Activated naive CD4-positive, alpha-beta T cell treated with anti-CD3 and anti-CD28 coated beads, Interleukin-2, amount 50 U/mL, for 16 hours (primary cell): ENCODE measurements around the gene CCP110.
"Not testable (repeated sequence)": the region's sequence is repeated elsewhere in the genome, so short reads cannot be mapped to it uniquely, and the experiment has no call there.

Experiments
- DNase-seq: peaks from one replicate; pipeline ENCODE4 v3.0.0-alpha.2; 2020

The CCP110 gene

DNA sequence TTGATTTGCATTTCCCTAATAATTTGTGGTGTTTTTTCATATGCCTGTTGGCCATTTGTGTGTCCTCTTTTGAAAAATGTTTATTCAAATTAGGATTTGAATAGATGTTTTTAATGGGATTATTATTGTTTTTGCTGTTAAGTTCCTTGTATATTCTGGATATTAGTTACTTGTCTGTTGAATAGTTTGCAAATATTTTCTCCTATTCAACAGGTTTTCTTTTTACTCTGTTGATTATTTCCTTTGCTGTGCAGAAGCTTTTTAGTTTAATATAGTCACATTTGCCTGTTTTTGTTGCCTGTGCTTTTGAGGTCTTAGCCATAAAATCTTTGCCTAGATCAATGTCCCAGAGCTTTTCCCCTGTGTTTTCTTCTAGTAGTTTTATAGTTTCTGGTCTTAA is 11.4 kb upstream of the CCP110 start:
- DNase-seq, result no peak

GRCh38 chr16:19513377-19514053 is 10.2 kb upstream of the CCP110 start:
- no peak for DNase-seq

DNA sequence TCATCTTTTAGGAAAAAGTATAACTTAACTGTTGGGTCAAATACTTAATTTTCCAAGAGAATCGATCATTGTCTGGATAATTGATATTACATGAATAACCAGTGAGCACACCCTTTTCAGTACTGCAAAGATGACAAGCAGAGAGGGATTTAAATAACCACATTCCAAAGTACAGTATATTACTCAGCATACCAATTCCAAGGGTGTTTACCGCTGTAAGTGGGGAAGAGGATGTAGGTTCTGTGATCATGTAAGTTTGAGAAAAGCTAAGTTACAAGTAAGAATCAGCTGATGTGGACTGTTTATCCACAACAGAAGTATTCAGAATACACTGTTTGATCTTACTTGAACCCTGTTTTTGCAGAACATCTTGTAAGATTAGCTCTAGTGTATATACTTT is 8.0 kb upstream of the CCP110 start:
- no peak for DNase-seq

GRCh38 chr16:19517424-19518089 is 6.2 kb upstream of the CCP110 start:
- no peak for DNase-seq

DNA sequence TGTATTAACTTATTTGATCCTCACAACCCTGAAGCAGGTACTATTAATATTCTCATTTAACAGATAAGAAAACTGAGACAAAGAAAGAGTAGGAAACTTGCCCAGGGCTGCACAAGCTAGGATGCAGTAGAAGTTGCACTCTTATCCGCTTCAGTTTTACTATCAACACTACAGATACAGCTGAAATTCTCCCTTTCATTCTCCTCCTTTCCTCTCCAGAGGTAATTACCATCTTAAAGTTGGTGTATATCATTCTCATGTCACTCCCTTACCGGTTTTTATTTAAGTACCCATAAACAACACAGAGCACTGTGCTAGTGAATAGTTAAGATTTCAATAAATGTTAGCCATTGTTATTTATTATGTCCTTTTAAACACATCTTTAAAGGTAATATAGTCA is 5.4 kb upstream of the CCP110 start:
- no peak for DNase-seq

DNA sequence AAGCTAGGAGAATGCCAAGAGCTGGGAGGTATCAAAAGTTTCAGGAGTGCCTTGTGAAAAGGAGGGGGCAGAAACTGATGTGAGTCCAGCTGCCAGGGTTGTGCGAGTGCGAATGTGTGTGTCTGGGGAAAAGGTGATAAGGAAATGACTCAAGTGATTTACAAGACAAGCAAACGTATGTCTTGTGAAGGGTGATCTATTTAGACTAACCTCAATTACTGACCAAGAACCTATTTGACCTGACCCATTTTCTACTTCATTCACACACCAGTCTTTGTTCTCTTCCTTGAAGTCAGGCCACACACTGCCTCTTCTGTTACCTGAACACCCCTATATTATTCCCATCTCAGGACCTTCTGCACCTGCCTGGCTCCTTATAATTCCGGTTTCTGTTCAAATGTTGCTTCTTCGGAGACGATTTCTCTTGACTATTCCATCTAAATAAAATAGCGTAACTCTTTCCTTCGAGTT is 2.8 kb upstream of the CCP110 start:
- no peak for DNase-seq

- DNase-seq, result peak; percentile 96
Observed at GRCh38 chr16:19521471-19522396, 2.0 kb upstream of the CCP110 start, which contains the start of gene GDE1. TSS of gene GDE1 (minus strand) at chr16:19522098. CDS start at chr16:19521964, 134 bp downstream.

- DNase-seq, result no peak
Observed at GRCh38 chr16:19522397-19522732, 1.4 kb upstream of the CCP110 start.

- DNase-seq, result no peak
Observed at GRCh38 chr16:19522760-19523159, 982 bp upstream of the CCP110 start.

GRCh38 chr16:19523184-19523558 is 571 bp upstream of the CCP110 start:
- no peak for DNase-seq

DNA sequence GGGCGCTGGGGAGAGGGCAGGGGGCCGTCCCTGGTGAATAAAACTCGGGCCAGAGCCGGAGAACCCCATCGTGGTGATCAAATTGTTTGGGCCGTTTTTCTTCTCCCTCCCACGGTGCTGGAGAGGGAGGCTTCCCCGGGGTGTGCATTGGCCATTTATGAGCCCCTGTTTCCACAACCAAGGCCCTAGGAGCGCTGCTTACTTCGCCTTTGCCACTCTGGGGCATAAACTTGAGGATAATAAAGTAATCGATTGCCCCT is 544 bp downstream of the CCP110 start:
- no peak for DNase-seq

- DNase-seq, result no peak
Observed at GRCh38 chr16:19524616-19525384, 1.1 kb downstream of the CCP110 start.

DNA sequence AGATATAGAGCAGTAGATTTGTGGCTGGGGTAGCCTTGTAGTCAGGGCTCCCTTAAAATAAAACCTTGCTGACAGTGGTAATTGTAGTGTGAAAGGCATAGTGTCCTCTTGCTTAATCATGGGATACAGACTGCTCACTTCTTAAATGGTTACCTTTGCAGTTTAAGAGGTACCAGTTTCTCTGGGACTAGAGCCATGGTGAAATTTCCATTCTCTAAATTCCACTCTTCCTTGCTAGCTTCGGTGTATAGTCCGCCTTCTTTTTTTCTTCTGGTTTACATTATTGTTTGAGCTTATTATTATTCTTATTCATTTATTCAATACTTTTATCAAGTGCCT is 1.6 kb downstream of the CCP110 start:
- no peak for DNase-seq

DNA sequence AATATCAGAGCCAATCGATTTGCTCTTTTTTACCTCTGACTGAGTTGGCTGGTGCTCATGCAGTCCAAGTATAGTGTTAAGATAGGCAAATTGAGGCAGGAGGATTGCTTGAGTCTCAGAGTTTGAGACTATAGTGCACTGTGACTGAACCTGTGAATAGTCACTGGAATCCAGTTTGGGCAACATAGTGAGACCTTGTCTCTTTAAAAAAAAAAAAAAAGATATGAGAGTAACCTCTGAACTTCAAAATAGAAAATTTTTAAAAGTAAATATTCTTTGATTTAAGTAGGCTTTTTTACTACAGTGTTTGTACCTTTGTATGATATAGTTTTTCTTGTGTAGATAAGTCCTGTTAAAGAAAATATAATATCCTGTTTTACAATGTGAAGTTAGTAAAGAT is 3.4 kb downstream of the CCP110 start:
- no peak for DNase-seq

DNA sequence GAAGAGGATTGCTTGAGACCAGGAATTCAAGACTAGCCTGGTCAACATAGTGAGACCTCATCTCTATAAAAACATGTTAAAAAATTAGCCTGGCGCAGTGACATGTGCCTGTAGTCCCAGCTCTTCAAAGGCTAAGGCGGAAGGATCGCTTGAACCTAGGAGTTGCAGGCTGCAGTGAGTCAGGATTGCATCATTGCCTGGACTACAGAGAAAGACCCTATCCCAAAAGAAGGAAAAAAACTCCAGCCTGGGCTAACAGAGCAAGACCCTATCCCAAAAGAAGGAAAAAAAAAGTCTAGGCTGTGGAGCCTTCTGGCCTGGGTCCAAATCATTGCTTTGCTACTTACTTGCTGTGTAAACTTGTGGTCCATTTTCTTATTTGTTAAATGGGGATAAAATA is 4.9 kb downstream of the CCP110 start:
- no peak for DNase-seq

- no peak for DNase-seq
Observed at GRCh38 chr16:19532601-19533000, 8.9 kb downstream of the CCP110 start.

DNA sequence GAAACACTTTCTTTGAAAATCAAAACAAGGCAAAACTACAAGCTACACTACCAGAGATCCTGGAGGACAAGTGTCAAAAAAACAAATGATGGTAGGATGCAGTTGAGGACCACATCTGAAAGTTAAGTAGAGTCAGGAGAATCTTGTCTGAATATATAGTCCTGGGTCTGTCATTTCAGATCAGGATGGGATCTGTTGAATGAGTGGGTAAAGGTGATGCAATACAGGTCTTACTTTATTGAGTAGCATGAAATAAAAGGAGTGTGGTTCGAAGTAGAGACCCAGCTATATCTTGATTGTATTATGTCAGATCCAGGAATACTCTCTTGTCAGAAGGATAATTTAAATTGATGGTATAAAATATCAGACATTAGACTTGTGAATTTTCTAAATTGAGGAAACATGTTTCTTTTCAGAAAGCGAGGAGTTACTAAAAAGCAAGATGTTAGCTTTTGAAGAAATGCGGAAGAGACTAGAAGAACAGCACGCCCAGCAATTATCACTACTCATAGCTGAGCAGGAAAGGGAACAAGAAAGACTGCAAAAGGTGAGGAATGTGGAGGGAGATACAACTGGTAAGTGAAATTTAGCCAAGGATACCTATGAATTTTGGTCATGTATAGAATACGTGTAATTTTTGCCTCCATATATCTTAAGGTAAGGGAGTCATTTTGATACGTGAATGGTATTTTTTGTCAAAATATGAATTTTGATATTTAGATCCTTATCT is 16.7 kb downstream of the CCP110 start:
- no peak for DNase-seq

GRCh38 chr16:19542138-19542821 is 18.5 kb downstream of the CCP110 start:
- DNase-seq, result no peak

GRCh38 chr16:19543278-19543996 is 19.7 kb downstream of the CCP110 start:
- not testable (repeated sequence) for DNase-seq

- DNase-seq, result no peak
Observed at GRCh38 chr16:19548144-19548543, 24.4 kb downstream of the CCP110 start.

- no peak for DNase-seq
Observed at GRCh38 chr16:19549673-19550072, 25.9 kb downstream of the CCP110 start.
